ENCODE results near the gene PERCC1.
"Not testable (repeated sequence)": the region's sequence is repeated elsewhere in the genome, so short reads cannot be mapped to it uniquely, and the experiment has no call there.

The PERCC1 gene

DNA sequence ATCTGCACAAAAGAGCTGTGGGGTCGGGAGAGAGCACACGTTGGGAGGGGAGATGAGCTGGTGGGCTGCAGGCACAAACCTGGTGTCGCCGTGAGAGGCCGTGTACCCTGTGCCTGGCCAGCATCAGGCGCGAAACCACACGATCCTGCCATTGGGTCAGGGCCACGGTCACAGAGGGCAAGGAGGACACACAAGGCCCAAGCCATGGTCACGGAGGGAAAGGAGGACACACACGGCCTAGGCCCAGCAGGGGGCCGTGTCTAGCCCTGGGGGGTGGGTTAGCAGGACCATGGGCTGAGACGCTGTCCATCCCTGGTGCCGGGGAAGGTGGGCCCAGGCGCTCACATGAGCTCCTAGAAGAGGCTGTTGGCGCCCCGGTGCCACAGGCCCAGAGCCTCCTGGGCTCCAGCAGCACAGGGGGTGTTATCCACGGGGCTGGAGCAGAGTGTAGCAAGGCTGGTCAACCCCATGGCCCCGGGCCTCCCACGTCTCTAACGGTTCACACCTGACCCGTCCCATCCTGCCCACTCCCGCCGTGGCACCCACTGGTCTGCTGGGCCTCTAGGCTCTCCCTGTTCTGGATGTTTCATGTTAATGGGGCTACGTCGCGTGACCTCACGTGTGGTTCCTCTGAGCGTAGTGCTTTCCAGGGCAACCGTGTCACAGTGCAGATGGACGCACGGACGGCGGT is 21.0 kb downstream of the PERCC1 start:
- DNase-seq: no peak

DNA sequence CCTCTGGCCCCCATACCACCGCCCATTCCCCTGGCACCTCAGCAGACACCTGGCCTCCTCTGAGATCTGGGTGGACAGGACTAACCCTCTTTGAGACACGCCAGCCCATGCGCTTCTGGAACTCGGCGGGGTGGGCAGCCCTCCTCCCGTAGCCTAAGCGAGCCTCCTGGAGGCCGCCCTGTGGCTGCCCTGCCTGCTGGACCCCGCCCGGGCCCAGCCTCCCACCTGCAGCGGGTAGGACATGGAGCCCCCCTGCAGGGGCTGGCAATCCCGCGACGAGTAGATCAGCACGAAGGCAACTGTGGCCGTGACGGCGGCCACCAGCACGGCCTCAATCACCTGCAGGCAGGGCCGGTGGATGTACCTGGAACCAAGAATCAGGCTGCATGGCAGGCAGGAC is 21.7 kb downstream of the PERCC1 start:
- no peak for DNase-seq

- DNase-seq: no peak
These were observed 22.4 kb downstream of the PERCC1 start for GRCh38 chr16:1453316-1453715.

- DNase-seq: no peak
These were observed 23.7 kb downstream of the PERCC1 start for GRCh38 chr16:1454561-1454960.

DNA sequence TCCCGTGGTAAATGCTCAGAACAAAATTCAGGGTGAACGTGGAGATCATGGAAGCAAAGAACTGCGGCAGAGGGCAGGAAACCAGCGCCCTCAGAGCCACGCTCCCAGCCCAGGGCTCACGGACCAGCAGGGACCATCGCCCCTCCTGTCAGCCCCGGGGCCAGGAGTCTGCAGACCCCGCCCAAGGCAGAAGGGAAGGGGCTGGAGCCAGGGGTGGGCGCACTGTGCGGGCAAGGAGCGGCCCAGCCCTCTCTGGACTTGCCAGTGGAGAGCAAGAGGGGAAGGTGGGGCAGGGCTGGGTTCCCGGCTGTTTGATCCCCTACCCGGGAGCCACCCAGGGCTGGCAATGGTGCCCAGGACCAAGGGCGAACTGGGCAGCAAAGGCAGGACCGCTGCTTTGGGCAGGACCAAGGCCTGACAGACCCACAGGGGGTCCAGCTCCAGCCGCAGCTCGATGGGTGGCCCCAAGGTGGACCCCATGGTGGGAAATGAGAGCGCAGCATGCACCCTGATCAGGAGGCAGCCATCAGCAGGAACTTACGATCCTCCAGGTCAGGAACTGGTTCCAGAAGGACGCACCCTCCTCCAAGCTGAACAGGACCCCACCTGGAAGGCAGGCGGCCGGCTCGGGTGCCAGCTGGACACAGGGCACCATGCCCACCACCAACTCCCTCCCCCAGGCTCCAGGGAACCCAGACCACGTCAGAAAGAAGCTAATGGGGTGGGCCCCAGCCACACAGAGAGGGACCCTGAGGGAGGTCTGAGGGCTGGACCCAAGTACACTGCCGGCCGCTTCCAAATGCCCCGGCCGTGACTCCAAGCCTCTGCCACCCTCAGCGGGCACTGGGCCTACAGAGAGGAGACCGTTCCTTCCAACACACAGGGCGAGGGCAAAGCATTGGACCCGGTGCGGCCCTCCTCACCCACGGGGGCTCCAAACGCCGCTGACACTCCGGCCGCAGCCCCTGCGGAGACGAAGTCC is 24.6 kb downstream of the PERCC1 start:
- DNase-seq: no peak

DNA sequence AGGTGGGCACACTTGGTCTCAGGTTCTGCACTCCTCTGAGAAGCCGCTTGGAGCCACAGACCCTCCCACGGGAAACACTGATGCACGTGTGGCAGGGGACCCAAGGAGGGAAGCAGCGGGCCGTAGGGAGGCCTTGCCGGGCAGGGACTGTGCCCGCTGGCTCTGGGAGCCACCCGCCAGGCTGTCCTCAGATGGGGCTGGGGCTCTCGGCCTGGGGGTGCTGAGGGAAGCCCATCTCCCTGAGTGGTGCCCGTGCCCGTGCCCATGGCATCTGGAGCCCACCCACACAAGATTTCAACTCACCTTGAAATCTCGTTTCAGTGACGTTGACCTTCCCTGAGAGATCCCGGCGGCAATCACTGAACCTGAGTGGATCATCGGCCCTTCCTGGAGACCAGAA is 26.1 kb downstream of the PERCC1 start:
- DNase-seq: no peak

GRCh38 chr16:1457489-1458245 is 26.8 kb downstream of the PERCC1 start:
- DNase-seq: no peak

- no peak for DNase-seq
These were observed 27.6 kb downstream of the PERCC1 start for GRCh38 chr16:1458336-1458976.

GRCh38 chr16:1458977-1459341 is 28.1 kb downstream of the PERCC1 start:
- DNase-seq: no peak

- no peak for DNase-seq
These were observed 29.1 kb downstream of the PERCC1 start for GRCh38 chr16:1459967-1460366.

DNA sequence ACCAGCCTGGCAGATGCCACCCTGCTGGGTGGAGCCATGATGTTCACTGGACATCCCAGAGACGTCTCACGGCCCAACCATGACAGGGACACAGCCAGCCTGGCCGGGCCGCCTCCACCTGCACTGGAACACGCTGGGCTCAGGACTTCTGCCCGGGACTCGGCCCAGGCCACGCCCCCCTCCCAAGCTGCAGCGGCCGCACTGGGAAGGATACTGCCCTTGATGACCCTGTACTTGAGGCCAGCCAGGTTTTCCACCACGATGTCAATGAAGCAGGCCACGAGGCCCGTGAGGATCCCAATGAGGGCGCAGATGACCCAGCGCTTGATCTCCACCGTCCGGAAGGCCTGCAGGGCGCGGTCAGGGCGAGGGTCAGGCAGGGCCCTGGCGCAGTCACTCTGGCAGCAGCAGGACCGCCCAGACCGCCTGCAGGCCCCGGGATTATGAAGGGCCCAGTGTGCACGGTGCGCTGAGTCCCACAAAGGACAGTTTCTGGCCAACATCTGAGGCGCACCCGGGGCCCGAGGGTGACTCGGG is 29.8 kb downstream of the PERCC1 start:
- DNase-seq: no peak

DNA sequence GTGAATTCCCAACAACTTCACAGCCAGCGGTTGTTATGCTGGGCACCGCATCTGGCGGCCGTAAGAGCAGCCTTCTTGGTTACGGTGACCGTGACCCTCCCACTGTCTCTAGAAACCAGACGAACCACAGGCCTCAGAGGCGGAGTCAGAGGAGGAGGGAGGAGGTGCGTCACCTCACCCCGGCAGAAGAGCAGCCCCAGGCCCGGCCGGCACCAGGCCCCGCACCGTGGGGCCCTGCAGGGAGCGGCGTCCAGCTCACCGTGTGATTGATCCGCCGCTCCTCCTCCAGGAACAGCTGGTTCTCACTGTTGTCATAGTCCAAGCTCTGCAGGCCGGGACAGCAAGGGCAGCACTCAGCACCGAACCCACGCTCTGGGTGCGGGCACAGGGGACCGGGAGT is 30.3 kb downstream of the PERCC1 start:
- no peak for DNase-seq

DNA sequence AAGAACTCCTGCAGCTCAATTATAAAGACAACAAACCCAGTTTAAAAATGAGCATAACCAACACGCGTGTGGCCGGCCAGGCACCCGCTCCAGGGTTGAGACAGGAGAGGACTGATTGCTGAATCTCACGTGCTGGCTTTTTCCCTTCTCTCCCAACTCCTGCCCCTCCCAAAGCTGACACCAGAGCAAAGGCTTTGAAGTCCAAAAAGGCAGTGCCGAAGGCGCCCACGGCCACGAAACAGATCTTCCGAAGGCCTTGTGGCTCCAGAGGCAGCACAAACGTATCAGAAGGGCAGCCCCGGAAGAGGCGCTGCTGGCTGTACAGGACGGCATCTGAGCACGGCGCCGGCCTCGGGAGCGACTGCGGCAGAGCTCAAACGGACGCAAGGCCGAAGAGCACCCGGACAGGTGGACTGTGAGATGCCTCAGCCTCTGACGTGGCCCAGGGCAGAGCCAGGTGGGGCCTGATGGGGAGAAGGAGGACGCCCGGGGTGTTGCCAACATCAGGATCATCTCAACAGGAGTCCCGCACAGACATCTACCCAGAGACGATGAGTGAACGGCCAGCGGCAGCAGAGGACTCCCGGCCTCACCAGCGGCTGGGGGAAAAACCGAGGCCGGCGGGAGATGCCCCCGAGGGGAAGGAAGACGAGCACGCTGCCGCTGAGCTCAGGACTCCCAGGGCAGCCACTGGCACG is 33.5 kb downstream of the PERCC1 start:
- DNase-seq: no peak

GRCh38 chr16:1464894-1465566 is 34.2 kb downstream of the PERCC1 start:
- no peak for DNase-seq

GRCh38 chr16:1465567-1465915 is 34.7 kb downstream of the PERCC1 start:
- no peak for DNase-seq

DNA sequence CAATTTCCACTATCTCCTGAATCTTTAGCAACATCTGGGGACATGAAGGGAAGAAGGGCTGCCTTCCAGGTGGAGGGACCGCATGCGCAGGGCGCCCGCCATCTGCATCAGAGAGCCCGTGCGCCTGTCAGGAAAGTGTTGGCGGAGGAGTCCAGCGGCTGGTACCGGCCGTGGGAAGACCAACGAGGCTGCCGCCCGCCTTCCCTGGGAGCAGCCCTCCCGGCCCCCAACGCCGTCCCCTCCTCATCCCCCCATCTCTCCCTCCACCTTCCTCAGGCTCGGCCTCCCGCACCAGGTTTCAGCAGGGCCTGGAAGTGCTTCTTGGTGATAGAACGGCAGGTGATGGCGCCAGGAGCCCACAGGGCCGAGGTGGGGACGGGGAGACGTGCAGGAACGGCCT is 35.2 kb downstream of the PERCC1 start:
- no peak for DNase-seq

- no peak for DNase-seq
These were observed 36.2 kb downstream of the PERCC1 start for GRCh38 chr16:1466968-1467521.

GRCh38 chr16:1468426-1468810 is 37.5 kb downstream of the PERCC1 start:
- no peak for DNase-seq

DNA sequence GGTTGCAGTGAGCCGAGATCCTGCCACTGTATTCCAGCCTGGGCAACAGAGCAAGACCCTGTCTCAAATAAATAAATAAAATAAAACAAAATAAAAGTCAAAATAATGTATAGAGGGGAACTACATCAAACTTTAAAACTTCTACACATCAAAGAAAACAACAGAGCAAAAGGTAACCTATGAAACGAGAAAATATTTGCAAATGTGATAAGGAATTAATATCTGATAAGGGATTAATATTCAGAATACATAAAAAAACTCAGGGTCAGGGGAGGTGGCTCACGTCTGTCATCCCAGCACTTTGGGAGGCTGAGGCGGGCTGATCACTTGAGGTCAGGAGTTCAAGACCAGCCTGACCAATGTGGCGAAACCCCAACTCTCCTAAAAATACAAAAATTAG is 38.3 kb downstream of the PERCC1 start:
- DNase-seq: not testable (repeated sequence)

GRCh38 chr16:1469693-1470201 is 38.9 kb downstream of the PERCC1 start:
- DNase-seq: no peak

Measured in NCI-H2227 treated with DMSO at 0.1 percent for 48 hours (cell line).